H1 (cell line): ENCODE data around the gene NR2E3. TPM values are rescaled to one million over a fixed set of nuclear protein-coding genes. Genes with fewer than 3 reads are reported as not detected.

Experiments
- CTCF ChIA-PET: fragments of 300-600 bp; sonication (Branson Sonifier 250); formaldehyde crosslinking; loops from one replicate; lab custom pipeline; 2021; ENCODE audit not compliant: partially characterized antibody; lab: Charles Lee
- POLR2A ChIA-PET: fragments of 300-600 bp; sonication (Branson Sonifier 250); formaldehyde crosslinking; loops from one replicate; lab custom pipeline; 2021; ENCODE audit warnings: inconsistent platforms; ENCODE audit not compliant: partially characterized antibody; lab: Charles Lee
- DNase-seq, 2 experiments: peaks; one replicate each; pipeline versions ENCODE4 v3.0.0 to v3.0.0-alpha.2; 2010 to 2022; ENCODE audit warnings: low spot score in 2 of 2, low read depth in 1 of 2, mixed read lengths in 1 of 2
- FAIRE-seq: peaks from 2 replicates; lab custom pipeline; 2011; peaks lifted over from hg19 to GRCh38; lab: Jason Lieb, UNC
- H2AFZ ChIP-seq: 2 replicates; pipeline ENCODE4 v1.8.1; 2012; ENCODE audit warnings: low read length, inconsistent platforms
- H2AK5ac ChIP-seq: 2 replicates; pipeline ENCODE4 v1.6.1; 2013; ENCODE audit warnings: low read depth, low read length
- H2BK120ac ChIP-seq: replicated peaks from 2 replicates; pipeline ENCODE3; 2013; ENCODE audit warnings: low read depth, low read length, inconsistent platforms
- H2BK12ac ChIP-seq: 2 replicates; pipeline ENCODE4 v1.6.1; 2013; ENCODE audit warnings: low read depth, low read length
- H2BK15ac ChIP-seq: 2 replicates; pipeline ENCODE4 v1.6.1; 2013; ENCODE audit warnings: low read length
- H2BK20ac ChIP-seq: 2 replicates; pipeline ENCODE4 v1.6.1; 2013; ENCODE audit warnings: low read length
- H2BK5ac ChIP-seq: 2 replicates; pipeline ENCODE4 v1.6.1; 2013; ENCODE audit warnings: low read depth, low read length
- H3K14ac ChIP-seq: 2 replicates; pipeline ENCODE4 v1.6.1; 2013; ENCODE audit warnings: inconsistent platforms; ENCODE audit not compliant: insufficient read length
- H3K18ac ChIP-seq: 2 replicates; pipeline ENCODE4 v1.6.1; 2013; ENCODE audit warnings: low read length; ENCODE audit errors: extremely low read depth
- H3K23ac ChIP-seq: 2 replicates; pipeline ENCODE4 v1.6.1; 2013; ENCODE audit warnings: inconsistent platforms; ENCODE audit not compliant: insufficient read length
- H3K23me2 ChIP-seq: 2 replicates; pipeline ENCODE4 v1.6.1; 2013; ENCODE audit warnings: low read depth, low read length
- H3K27ac ChIP-seq: 2 replicates; pipeline ENCODE4 v1.6.1; 2011; ENCODE audit warnings: low read depth, low read length, inconsistent platforms
- H3K27me3 ChIP-seq, 4 experiments: replicated peaks in 1 of 4; 1 replicate in 1 of 4; 2 replicates in 3 of 4; pipeline versions ENCODE4 v1.6.1 to v1.8.1; 2011 to 2013; ENCODE audit warnings: low read length in 3 of 4, mild to moderate bottlenecking in 3 of 4, inconsistent platforms in 2 of 4, mixed read lengths in 2 of 4, moderate library complexity in 1 of 4; ENCODE audit not compliant: control insufficient read depth in 3 of 4, insufficient read depth in 3 of 4; ENCODE audit errors: extremely low read depth in 1 of 4
- H3K36me3 ChIP-seq, 4 experiments: 2 replicates each; pipeline versions ENCODE4 v1.6.1 to v1.8.1; 2011 to 2013; ENCODE audit warnings: mild to moderate bottlenecking in 4 of 4, low read length in 3 of 4, moderate library complexity in 2 of 4, control low read depth in 1 of 4, inconsistent platforms in 1 of 4; ENCODE audit not compliant: insufficient read depth in 4 of 4, control insufficient read depth in 2 of 4
- H3K4ac ChIP-seq: replicated peaks from 2 replicates; pipeline ENCODE3; 2013; ENCODE audit warnings: low read length, low read depth, mixed read lengths, inconsistent platforms; ENCODE audit not compliant: insufficient read length
- H3K4me1 ChIP-seq, 4 experiments: replicated peaks in 1 of 4; 1 replicate in 1 of 4; 2 replicates in 3 of 4; pipeline versions ENCODE4 v1.6.1 to v1.8.1; 2011 to 2013; ENCODE audit warnings: low read length in 3 of 4, inconsistent platforms in 2 of 4, mixed read lengths in 1 of 4; ENCODE audit not compliant: insufficient read depth in 4 of 4, control insufficient read depth in 3 of 4
- H3K4me2 ChIP-seq, 2 experiments: 2 replicates each; pipeline versions ENCODE4 v1.6.1 to v1.8.1; 2011 to 2013; ENCODE audit warnings: low read depth in 2 of 2, low read length in 2 of 2, control low read depth in 1 of 2, inconsistent platforms in 1 of 2, mild to moderate bottlenecking in 1 of 2; ENCODE audit not compliant: insufficient read depth in 1 of 2
- H3K4me3 ChIP-seq, 4 experiments: fragments of 200-600, 300-600 bp in 1 of 4; sonication (generic), shearing (Covaris generic), sonication (Bioruptor Twin) in 1 of 4; 2 replicates each; pipeline versions ENCODE4 v1.5.1 to v1.8.1; 2011 to 2016; ENCODE audit warnings: low read length in 4 of 4, low read depth in 3 of 4, control low read depth in 2 of 4, inconsistent platforms in 2 of 4, mild to moderate bottlenecking in 2 of 4, mixed read lengths in 1 of 4, moderate library complexity in 1 of 4; ENCODE audit not compliant: insufficient read depth in 2 of 4; ENCODE audit errors: extremely low read depth in 1 of 4
- H3K56ac ChIP-seq: replicated peaks from 2 replicates; pipeline ENCODE3; 2013; ENCODE audit warnings: low read depth, mild to moderate bottlenecking, mixed read lengths, low read length, inconsistent platforms; ENCODE audit not compliant: insufficient read length
- H3K79me1 ChIP-seq: 2 replicates; pipeline ENCODE4 v1.6.1; 2013; ENCODE audit warnings: low read depth, low read length, control low read depth
- H3K79me2 ChIP-seq, 2 experiments: 2 replicates each; pipeline versions ENCODE4 v1.6.1 to v1.8.1; 2012 to 2013; ENCODE audit warnings: low read length in 2 of 2, mild to moderate bottlenecking in 2 of 2, inconsistent platforms in 1 of 2; ENCODE audit not compliant: insufficient read depth in 2 of 2, control insufficient read depth in 1 of 2
- H3K9ac ChIP-seq, 4 experiments: replicated peaks in 1 of 4; 1 replicate in 1 of 4; 2 replicates in 3 of 4; pipeline versions ENCODE4 v1.6.1 to v1.8.1; 2011 to 2013; ENCODE audit warnings: low read depth in 3 of 4, low read length in 3 of 4, control low read depth in 2 of 4, mild to moderate bottlenecking in 2 of 4, moderate library complexity in 2 of 4, inconsistent platforms in 1 of 4; ENCODE audit errors: extremely low read depth in 1 of 4
- H3K9me3 ChIP-seq, 2 experiments: 2 replicates each; pipeline versions ENCODE4 v1.6.1 to v1.8.1; 2012 to 2013; ENCODE audit warnings: mild to moderate bottlenecking in 2 of 2, moderate library complexity in 2 of 2, control low read depth in 1 of 2, inconsistent platforms in 1 of 2, low read depth in 1 of 2, low read length in 1 of 2, mixed read lengths in 1 of 2; ENCODE audit not compliant: insufficient read depth in 2 of 2
- H4K20me1 ChIP-seq, 2 experiments: replicated peaks in 1 of 2; 2 replicates each; pipeline versions ENCODE3 to v1.8.1; 2011 to 2013; ENCODE audit warnings: inconsistent platforms in 2 of 2, low read length in 2 of 2, mild to moderate bottlenecking in 1 of 2; ENCODE audit not compliant: insufficient read depth in 2 of 2, control insufficient read depth in 1 of 2
- H4K5ac ChIP-seq: 2 replicates; pipeline ENCODE4 v1.6.1; 2013; ENCODE audit warnings: low read length, low read depth, mixed read lengths, inconsistent platforms; ENCODE audit not compliant: insufficient read length
- H4K8ac ChIP-seq: 2 replicates; pipeline ENCODE4 v1.8.0; 2013; ENCODE audit warnings: mild to moderate bottlenecking, moderate library complexity, low read length, inconsistent platforms; ENCODE audit not compliant: insufficient read depth; ENCODE audit errors: extremely low read depth
- H4K91ac ChIP-seq: replicated peaks from 2 replicates; pipeline ENCODE3; 2013; ENCODE audit warnings: low read length, mixed read lengths, inconsistent platforms; ENCODE audit not compliant: insufficient read length
- BRCA1 ChIP-seq: IDR thresholded peaks from 2 replicates; pipeline ENCODE4 v1.6.1; 2012; ENCODE audit warnings: low read depth, low read length, improper control_type of control experiment
- HDAC2 ChIP-seq, 2 experiments: fragments of 300-600 bp in 1 of 2; sonication (generic) in 1 of 2; IDR thresholded peaks; 2 replicates each; pipeline ENCODE4 v1.6.1; 2011 to 2012; ENCODE audit warnings: low read depth in 2 of 2, low read length in 2 of 2, mild to moderate bottlenecking in 2 of 2, moderate library complexity in 2 of 2, borderline replicate concordance in 1 of 2, inconsistent platforms in 1 of 2
- JUN ChIP-seq: IDR thresholded peaks from 2 replicates; pipeline ENCODE4 v1.6.1; 2011; ENCODE audit warnings: low read depth, mild to moderate bottlenecking, improper control_type of control experiment, low read length
- MAFK ChIP-seq: IDR thresholded peaks from 2 replicates; pipeline ENCODE4 v1.6.1; 2012; ENCODE audit warnings: low read depth, mild to moderate bottlenecking, improper control_type of control experiment, low read length
- RAD21 ChIP-seq, 2 experiments: IDR thresholded peaks in 1 of 2; conservative IDR thresholded peaks in 1 of 2; 2 replicates each; pipeline ENCODE4 v1.6.1; 2011; ENCODE audit warnings: low read depth in 2 of 2, low read length in 2 of 2, improper control_type of control experiment in 1 of 2, inconsistent platforms in 1 of 2, mild to moderate bottlenecking in 1 of 2, moderate library complexity in 1 of 2
- RBBP5 ChIP-seq: IDR thresholded peaks from 2 replicates; pipeline ENCODE4 v1.7.1; 2012; ENCODE audit warnings: low read depth, mild to moderate bottlenecking, inconsistent platforms, low read length, moderate library complexity, borderline replicate concordance
- SIRT6 ChIP-seq: IDR thresholded peaks from one replicate; pipeline ENCODE4 v1.7.1; 2012; ENCODE audit warnings: low read length, inconsistent platforms
- TEAD4 ChIP-seq: IDR thresholded peaks from 2 replicates; pipeline ENCODE4 v1.6.1; 2012; ENCODE audit warnings: low read depth, low read length, inconsistent platforms, mixed read lengths
- WGBS, 2 experiments: shearing (Covaris generic) in 1 of 2; methylation state at CpG; one replicate each; pipeline versions ENCODE4 v1.1.6 to v1.1.7; 2013 to 2015; ENCODE audit warnings: low lambda C conversion rate in 2 of 2, mixed read lengths in 2 of 2, inconsistent platforms in 1 of 2, low coverage in 1 of 2, missing lambda C conversion rate in 1 of 2; ENCODE audit not compliant: insufficient replicate concordance in 2 of 2, insufficient coverage in 1 of 2, insufficient read length in 1 of 2; ENCODE audit errors: extremely low coverage in 1 of 2, missing lambda C conversion rate in 1 of 2; 5-methylcytosine and 5-hydroxymethylcytosine counted together
- polyA plus RNA-seq, 7 experiments: library from polyadenylated mRNA; depleted of rRNA in 3 of 7; stranded (reverse) in 5 of 7; unstranded in 2 of 7; fragments of >200 nt in 5 of 7; fragments of 200-250 nt in 2 of 7; gene quantifications; 1 replicate in 5 of 7; 2 replicates in 1 of 7; 4 replicates in 1 of 7; pipeline versions ENCODE4 v1.2.1 to v1.2.3, GENCODE V29; 2011 to 2013; ENCODE audit warnings: missing spikeins in 2 of 7, mixed read lengths in 2 of 7
- total RNA-seq: library from RNA; stranded (reverse); fragmentation: NEBNext Ultra II Directional; extraction: Animal tissue kit (Norgen Biotek cat#: 25700); gene quantifications from 2 replicates; pipeline ENCODE4 v1.2.1, GENCODE V29; 2021
- TF ChIP-seq, protein P1 (sequence below), 3 experiments: IDR thresholded peaks; 1 replicate in 2 of 3; 2 replicates in 1 of 3; pipeline versions ENCODE4 v1.5.1 to v1.6.1; 2011; ENCODE audit warnings: low read length in 3 of 3, mild to moderate bottlenecking in 3 of 3, inconsistent platforms in 2 of 3, low read depth in 1 of 3, moderate library complexity in 1 of 3; ENCODE audit not compliant: insufficient read depth in 1 of 3; ENCODE audit errors: control extremely low read depth in 1 of 3

The NR2E3 gene
- total and polyA plus RNA-seq, 2 of the 8 experiments (the other 6 are each of a cell fraction or from before 2014, with no cell fraction given) = 0.56 to 0.80 TPM

DNA sequence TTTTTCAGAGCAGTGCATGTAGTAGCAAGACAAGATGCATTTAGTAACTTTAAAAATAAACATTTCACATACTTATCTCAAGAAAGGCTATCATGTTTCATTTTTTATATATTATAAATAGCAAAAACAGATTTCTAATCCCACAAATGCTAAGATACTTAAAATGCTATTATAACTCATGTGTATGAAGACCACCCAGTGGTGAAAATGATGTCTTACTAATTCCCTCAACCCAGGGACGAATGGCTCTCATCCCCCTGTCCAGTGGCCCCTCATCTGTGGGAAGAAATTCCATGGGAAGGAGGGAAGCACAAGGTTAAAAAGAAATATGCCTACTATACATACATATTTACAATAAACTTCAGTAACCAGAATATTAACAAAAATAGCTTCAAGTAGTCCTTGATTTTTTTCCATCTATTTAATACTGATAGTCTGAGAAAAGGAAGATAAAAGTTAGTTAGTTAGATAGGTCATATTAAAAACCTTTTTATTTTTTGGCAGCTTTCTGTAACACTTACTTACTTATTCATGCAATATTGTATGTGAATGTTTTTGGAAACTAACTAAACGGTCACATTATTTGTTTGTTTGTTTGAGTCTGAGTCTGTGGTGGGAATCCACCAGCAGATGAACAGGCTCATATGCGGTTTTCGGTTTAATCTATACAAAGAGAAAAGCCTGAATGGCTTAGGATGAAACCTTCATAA, 14.8 kb downstream of the NR2E3 start:
- Histone ChIP-seq H3K23me2 (no peaks in the 10 kb centered on the region), H3K4me1 (peaks cover 0 to 12% (median 7%) of the 10 kb centered on the region in 4 experiments; a peak in 4 of 7 replicates), H3K14ac (no peak overlapping the region), H3K56ac (no peak overlapping the region), H3K4ac (no peak overlapping the region), H2AK5ac (no peak overlapping the region), H3K9me3 (peaks cover 9 to 21% of the 10 kb centered on the region in 2 experiments; a peak in 3 of 4 replicates), H3K23ac (no peak overlapping the region), H2BK15ac (no peak overlapping the region), H2BK12ac (no peak overlapping the region), H3K79me1 (no peaks in the 10 kb centered on the region), H2BK120ac (no peak overlapping the region), H3K36me3 (peaks cover 0 to 22% (median 7%) of the 10 kb centered on the region in 4 experiments; a peak in 3 of 8 replicates), H3K27me3 (no peaks in the 10 kb centered on the region), H3K9ac (no peak overlapping the region), H2BK20ac (no peak overlapping the region), H3K4me3 (no peak overlapping the region), H2AFZ (no peak overlapping the region), H4K91ac (no peak overlapping the region), H4K8ac (no peak overlapping the region), H4K5ac (no peak overlapping the region), H3K27ac (no peak overlapping the region), H4K20me1 (no peaks in the 10 kb centered on the region), H3K79me2 (no peaks in the 10 kb centered on the region), H2BK5ac (no peak overlapping the region), H3K4me2 (no peak overlapping the region), H3K18ac (no peak overlapping the region)
- FAIRE-seq (no peak), DNase-seq (no peak)
- WGBS, 2 experiments = 81% methylated on average over 4 of the region's 4 CpGs; no CpG with 5 or more reads in 1 of the 2 experiments
- POLR2A ChIA-PET = no interaction called here
- CTCF ChIA-PET = interaction anchor here (0.9 to 1.2 kb wide), 3 partner anchors 22 to 161 kb away, joined by 3 read pairs; no protein-coding TSS in a partner anchor
- TF ChIP-seq RAD21 (IDR thresholded peaks at IDR 0.05 in 1 of 2, conservative IDR thresholded peaks at IDR 0.05 in 1 of 2; ENCODE audit: low read depth in 2 of 2, low read length in 2 of 2) (no peak), JUN (no peak), HDAC2 (IDR thresholded peaks at IDR 0.05; ENCODE audit: borderline replicate concordance in 1 of 2, low read depth in 2 of 2, low read length in 2 of 2) (no peak), BRCA1 (no peak), RBBP5 (no peak), TEAD4 (no peak), MAFK (no peak), SIRT6 (no peak)
- TF ChIP-seq, protein P1, sequence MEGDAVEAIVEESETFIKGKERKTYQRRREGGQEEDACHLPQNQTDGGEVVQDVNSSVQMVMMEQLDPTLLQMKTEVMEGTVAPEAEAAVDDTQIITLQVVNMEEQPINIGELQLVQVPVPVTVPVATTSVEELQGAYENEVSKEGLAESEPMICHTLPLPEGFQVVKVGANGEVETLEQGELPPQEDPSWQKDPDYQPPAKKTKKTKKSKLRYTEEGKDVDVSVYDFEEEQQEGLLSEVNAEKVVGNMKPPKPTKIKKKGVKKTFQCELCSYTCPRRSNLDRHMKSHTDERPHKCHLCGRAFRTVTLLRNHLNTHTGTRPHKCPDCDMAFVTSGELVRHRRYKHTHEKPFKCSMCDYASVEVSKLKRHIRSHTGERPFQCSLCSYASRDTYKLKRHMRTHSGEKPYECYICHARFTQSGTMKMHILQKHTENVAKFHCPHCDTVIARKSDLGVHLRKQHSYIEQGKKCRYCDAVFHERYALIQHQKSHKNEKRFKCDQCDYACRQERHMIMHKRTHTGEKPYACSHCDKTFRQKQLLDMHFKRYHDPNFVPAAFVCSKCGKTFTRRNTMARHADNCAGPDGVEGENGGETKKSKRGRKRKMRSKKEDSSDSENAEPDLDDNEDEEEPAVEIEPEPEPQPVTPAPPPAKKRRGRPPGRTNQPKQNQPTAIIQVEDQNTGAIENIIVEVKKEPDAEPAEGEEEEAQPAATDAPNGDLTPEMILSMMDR (IDR thresholded peaks at IDR 0.05; ENCODE audit: control extremely low read depth in 1 of 3, insufficient read depth in 1 of 3, low read depth in 1 of 3, low read length in 3 of 3) = no peak
